Neural progenitor cell (in vitro differentiated cells): ENCODE results near the gene MCMBP.

ENCODE experiments used
- CTCF ChIP-seq: fragments of 200-600 bp; sonication (generic); IDR thresholded peaks from 2 replicates; pipeline ENCODE4 v1.5.1; 2017; ENCODE audit warnings: antibody characterized with exemption, mild to moderate bottlenecking
- EZH2 ChIP-seq: fragments of 200-600 bp; sonication (generic); IDR thresholded peaks from 2 replicates; pipeline ENCODE4 v1.6.1; 2017; ENCODE audit warnings: antibody characterized with exemption, mild to moderate bottlenecking, moderate library complexity
- EZH2phosphoT487 ChIP-seq: fragments of 200-600 bp; sonication (generic); IDR thresholded peaks from 2 replicates; pipeline ENCODE4 v1.6.1; 2017; ENCODE audit warnings: antibody characterized with exemption

DNA sequence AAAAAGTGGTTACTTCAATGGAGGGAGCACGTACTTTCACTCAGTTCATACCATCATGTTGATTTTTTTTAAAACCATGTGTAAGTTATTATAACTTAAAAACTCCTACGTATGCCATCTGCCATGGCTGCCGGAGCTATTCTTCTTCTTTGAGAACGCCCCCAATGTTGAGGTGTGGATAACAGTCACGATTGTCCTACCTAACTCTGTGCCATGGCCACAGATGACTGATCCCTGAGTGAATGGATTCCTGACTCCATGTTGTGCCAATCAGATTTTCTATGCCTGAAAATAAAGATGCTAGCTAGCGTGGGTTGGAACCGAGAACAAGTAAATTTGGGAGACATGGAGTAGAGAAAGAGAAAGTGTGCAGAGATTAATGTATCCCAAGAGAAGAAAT is 5.3 kb downstream of the MCMBP start:
- no peak for TF ChIP-seq CTCF
- no peak for TF ChIP-seq EZH2
- no peak for TF ChIP-seq EZH2phosphoT487
